Endothelial cell of umbilical vein (primary cell): ENCODE measurements around the gene PIM1. TPM values are rescaled to one million over a fixed set of nuclear protein-coding genes. Genes with fewer than 3 reads are reported as not detected.

ENCODE experiments used
- BruUV-seq: library from RNA; stranded (reverse); fragments of 400-500 nt; replicated peaks from 2 replicates; lab custom pipeline; 2021; lab: Mats Ljungman, UMichigan
- CTCF ChIA-PET: fragments of 300-600, 350-600 bp; sonication (Branson Sonifier 250); formaldehyde crosslinking; loops from one replicate; lab custom pipeline; 2021; ENCODE audit warnings: antibody characterized with exemption, inconsistent platforms; lab: Charles Lee
- POLR2A ChIA-PET: fragments of 300-600, 350-600 bp; sonication (Branson Sonifier 250); formaldehyde crosslinking; loops from one replicate; lab custom pipeline; 2021; ENCODE audit warnings: antibody characterized with exemption, inconsistent platforms; lab: Charles Lee
- DNase-seq: peaks from one replicate; pipeline ENCODE4 v3.0.0-alpha.2; 2011; ENCODE audit warnings: low read depth, low spot score
- FAIRE-seq: peaks from 2 replicates; lab custom pipeline; 2011; peaks lifted over from hg19 to GRCh38; lab: Jason Lieb, UNC
- H2AFZ ChIP-seq: 2 replicates; pipeline ENCODE4 v1.6.0; 2012; ENCODE audit warnings: low read depth, low read length, control low read depth, inconsistent platforms
- H3K27ac ChIP-seq: 2 replicates; pipeline ENCODE4 v1.5.1; 2011; ENCODE audit warnings: low read depth, mild to moderate bottlenecking, control low read depth, low read length, moderate library complexity; ENCODE audit not compliant: insufficient read depth
- H3K27me3 ChIP-seq, 2 experiments: 2 replicates each; pipeline versions ENCODE4 v1.6.0 to v1.6.1; 2011; ENCODE audit warnings: low read length in 2 of 2, mixed read lengths in 1 of 2; ENCODE audit not compliant: control insufficient read depth in 2 of 2, insufficient read depth in 2 of 2
- H3K36me3 ChIP-seq, 2 experiments: 2 replicates in 1 of 2; 3 replicates in 1 of 2; pipeline ENCODE4 v1.5.1; 2011; ENCODE audit warnings: low read length in 2 of 2, mild to moderate bottlenecking in 1 of 2, moderate library complexity in 1 of 2; ENCODE audit not compliant: control insufficient read depth in 2 of 2, insufficient read depth in 2 of 2; ENCODE audit errors: extremely low read depth in 1 of 2
- H3K4me1 ChIP-seq: 3 replicates; pipeline ENCODE4 v1.5.1; 2011; ENCODE audit warnings: mild to moderate bottlenecking, low read length; ENCODE audit not compliant: control insufficient read depth, insufficient read depth; ENCODE audit errors: extremely low read depth
- H3K4me2 ChIP-seq: 2 replicates; pipeline ENCODE4 v1.6.1; 2011; ENCODE audit warnings: low read length, control low read depth, mixed read lengths; ENCODE audit not compliant: insufficient read depth
- H3K4me3 ChIP-seq, 3 experiments: fragments of 200-600 bp in 1 of 3; sonication (generic), shearing (Covaris generic) in 1 of 3; replicated peaks in 1 of 3; 2 replicates each; pipeline ENCODE4 v1.5.1; 2011 to 2016; ENCODE audit warnings: control low read depth in 3 of 3, low read length in 3 of 3, mild to moderate bottlenecking in 2 of 3, inconsistent platforms in 1 of 3, low read depth in 1 of 3, moderate library complexity in 1 of 3; ENCODE audit not compliant: insufficient read depth in 1 of 3
- H3K79me2 ChIP-seq: 2 replicates; pipeline ENCODE4 v1.6.0; 2012; ENCODE audit warnings: low read length, inconsistent platforms; ENCODE audit not compliant: control insufficient read depth, insufficient read depth
- H3K9ac ChIP-seq: replicated peaks from 2 replicates; pipeline ENCODE3; 2011; ENCODE audit warnings: low read length, control low read depth; ENCODE audit not compliant: insufficient read depth; ENCODE audit errors: extremely low read depth
- H3K9me1 ChIP-seq: replicated peaks from 3 replicates; pipeline ENCODE4 v1.6.0; 2011; ENCODE audit warnings: mild to moderate bottlenecking, low read length; ENCODE audit not compliant: control insufficient read depth, insufficient read depth; ENCODE audit errors: extremely low read depth
- H3K9me3 ChIP-seq: replicated peaks from 2 replicates; pipeline ENCODE4 v1.5.1; 2012; ENCODE audit warnings: low read length, inconsistent platforms; ENCODE audit not compliant: control insufficient read depth, insufficient read depth
- H4K20me1 ChIP-seq: replicated peaks from 2 replicates; pipeline ENCODE3; 2011; ENCODE audit warnings: mild to moderate bottlenecking, low read length; ENCODE audit not compliant: control insufficient read depth, insufficient read depth; ENCODE audit errors: extremely low read depth
- EZH2 ChIP-seq: IDR thresholded peaks from 2 replicates; pipeline ENCODE4 v1.6.1; 2012; ENCODE audit warnings: borderline replicate concordance, low read depth, mild to moderate bottlenecking, moderate library complexity, low read length, inconsistent platforms; ENCODE audit not compliant: severe bottlenecking
- FOS ChIP-seq: IDR thresholded peaks from 2 replicates; pipeline ENCODE4 v1.6.1; 2011; ENCODE audit warnings: mild to moderate bottlenecking, low read length, moderate library complexity, borderline replicate concordance; ENCODE audit not compliant: insufficient read depth
- GATA2 ChIP-seq: IDR thresholded peaks from 2 replicates; pipeline ENCODE4 v1.7.0; 2011; ENCODE audit warnings: low read depth, mild to moderate bottlenecking, moderate library complexity, mixed read lengths, low read length; ENCODE audit not compliant: insufficient read length, insufficient read depth
- JUN ChIP-seq: IDR thresholded peaks from 2 replicates; pipeline ENCODE4 v1.6.1; 2011; ENCODE audit warnings: borderline replicate concordance, low read depth; ENCODE audit not compliant: insufficient read length, insufficient read depth
- MYC ChIP-seq: IDR thresholded peaks from one replicate; pipeline ENCODE4 v1.6.1; 2011; ENCODE audit warnings: mild to moderate bottlenecking, low read depth, low read length
- POLR2A ChIP-seq: IDR thresholded peaks from 2 replicates; pipeline ENCODE4 v1.6.1; 2012; ENCODE audit warnings: low read depth, mild to moderate bottlenecking, control low read depth, low read length
- POLR2AphosphoS5 ChIP-seq: IDR thresholded peaks from 2 replicates; pipeline ENCODE4 v1.6.1; 2012; ENCODE audit warnings: low read depth, mild to moderate bottlenecking, control low read depth, low read length, moderate library complexity; ENCODE audit not compliant: insufficient read depth
- dilution Hi-C: fragments of 300-500 bp; cut with MboI; formaldehyde crosslinking; loops from one replicate; pipeline ENCODE4 v1.15.0; 2019; ENCODE audit warnings: low sequenced_read_pairs; ENCODE audit not compliant: extremely low pct_ligation_motif_present
- intact Hi-C: fragments of 100-400 bp; cut with micrococcal nuclease; formaldehyde crosslinking; loops from one replicate; pipeline ENCODE4 v1.10.0; 2022
- polyA plus RNA-seq, 4 experiments: library from polyadenylated mRNA; depleted of rRNA in 3 of 4; stranded (reverse) in 3 of 4; unstranded in 1 of 4; fragments of >200 nt; gene quantifications; 2 replicates each; pipeline versions ENCODE4 v1.2.1 to v1.2.3, GENCODE V29; 2011 to 2012; ENCODE audit warnings: missing spikeins in 1 of 4
- total RNA-seq: library from RNA; stranded (reverse); gene quantifications from 2 replicates; pipeline ENCODE4 v1.2.3, GENCODE V29; 2021
- TF ChIP-seq, protein P1 (sequence below), 2 donors: IDR thresholded peaks; 1 replicate in 1 of 2; 2 replicates in 1 of 2; pipeline ENCODE4 v1.5.1; 2011; ENCODE audit warnings: low read length in 2 of 2, mild to moderate bottlenecking in 2 of 2, moderate library complexity in 2 of 2, control low read depth in 1 of 2, inconsistent platforms in 1 of 2, low read depth in 1 of 2; ENCODE audit not compliant: insufficient read depth in 1 of 2; ENCODE audit errors: extremely low read depth in 1 of 2
- TF ChIP-seq, protein P2 (sequence below): IDR thresholded peaks from 2 replicates; pipeline ENCODE4 v1.6.1; 2011; ENCODE audit not compliant: insufficient read depth, insufficient read length

PIM1 gene
- total and polyA plus RNA-seq, 2 donors (not counting 3 experiments of a cell fraction or from before 2014, with no cell fraction given) = 9.2 to 11.3 TPM

- H3K4me1 ChIP-seq = peaks cover 14% of the 10 kb centered on the region
- H3K27me3 ChIP-seq = no peaks in the 10 kb centered on the region
- peaks cover 2% of the 10 kb centered on the region for H3K79me2 ChIP-seq
- dilution Hi-C loops (no loop called here), intact Hi-C loops (no loop called here)
- no peak overlapping the region for H3K27ac ChIP-seq
- TF ChIP-seq, protein P1, sequence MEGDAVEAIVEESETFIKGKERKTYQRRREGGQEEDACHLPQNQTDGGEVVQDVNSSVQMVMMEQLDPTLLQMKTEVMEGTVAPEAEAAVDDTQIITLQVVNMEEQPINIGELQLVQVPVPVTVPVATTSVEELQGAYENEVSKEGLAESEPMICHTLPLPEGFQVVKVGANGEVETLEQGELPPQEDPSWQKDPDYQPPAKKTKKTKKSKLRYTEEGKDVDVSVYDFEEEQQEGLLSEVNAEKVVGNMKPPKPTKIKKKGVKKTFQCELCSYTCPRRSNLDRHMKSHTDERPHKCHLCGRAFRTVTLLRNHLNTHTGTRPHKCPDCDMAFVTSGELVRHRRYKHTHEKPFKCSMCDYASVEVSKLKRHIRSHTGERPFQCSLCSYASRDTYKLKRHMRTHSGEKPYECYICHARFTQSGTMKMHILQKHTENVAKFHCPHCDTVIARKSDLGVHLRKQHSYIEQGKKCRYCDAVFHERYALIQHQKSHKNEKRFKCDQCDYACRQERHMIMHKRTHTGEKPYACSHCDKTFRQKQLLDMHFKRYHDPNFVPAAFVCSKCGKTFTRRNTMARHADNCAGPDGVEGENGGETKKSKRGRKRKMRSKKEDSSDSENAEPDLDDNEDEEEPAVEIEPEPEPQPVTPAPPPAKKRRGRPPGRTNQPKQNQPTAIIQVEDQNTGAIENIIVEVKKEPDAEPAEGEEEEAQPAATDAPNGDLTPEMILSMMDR (IDR thresholded peaks at IDR 0.05; ENCODE audit: extremely low read depth in 1 of 2, insufficient read depth in 1 of 2, low read depth in 1 of 2, low read length in 2 of 2) = no peak
- TF ChIP-seq POLR2AphosphoS5 = no peak
- TF ChIP-seq EZH2 = no peak
- TF ChIP-seq, protein P2, sequence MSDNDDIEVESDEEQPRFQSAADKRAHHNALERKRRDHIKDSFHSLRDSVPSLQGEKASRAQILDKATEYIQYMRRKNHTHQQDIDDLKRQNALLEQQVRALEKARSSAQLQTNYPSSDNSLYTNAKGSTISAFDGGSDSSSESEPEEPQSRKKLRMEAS = no peak
- no peak for TF ChIP-seq MYC
- TF ChIP-seq GATA2 = no peak
- TF ChIP-seq FOS = no peak
- TF ChIP-seq JUN = no peak
- no peak for TF ChIP-seq POLR2A
- no peaks in the 10 kb centered on the region for H4K20me1 ChIP-seq
- H3K9ac ChIP-seq = no peak overlapping the region
- no peak overlapping the region for H3K4me3 ChIP-seq
- H3K9me1 ChIP-seq = no peaks in the 10 kb centered on the region
- H2AFZ ChIP-seq = no peak overlapping the region
- no peak overlapping the region for H3K4me2 ChIP-seq
- DNase-seq = no peak
- CTCF ChIA-PET = interaction anchor here (1.3 to 3.2 kb wide), 4 partner anchors 35 to 158 kb away, joined by 3 to 22 read pairs (median 10); no protein-coding TSS in a partner anchor
- H3K36me3 ChIP-seq = peaks cover 5 to 15% of the 10 kb centered on the region in 2 experiments
- H3K9me3 ChIP-seq = no peaks in the 10 kb centered on the region
- no peak for FAIRE-seq
- no TSS peak for BruUV-seq
- POLR2A ChIA-PET = no interaction called here
Measured at GRCh38 chr6:37175332-37176267, 5.6 kb downstream of the PIM1 start.
